Measurements from ENCODE around the gene KLHL29. TPM values are rescaled to one million over a fixed set of nuclear protein-coding genes. Genes with fewer than 3 reads are reported as not detected.

KLHL29 gene
- total RNA-seq, 1 experiment from 2014 or later = 16.7 TPM

GRCh38 chr2:23478087-23478932, 93.3 kb downstream of the KLHL29 start (continued):
- no peak for TF ChIP-seq SP1 (IDR thresholded peaks at IDR 0.05; ENCODE audit: low read depth)
- no peak for TF ChIP-seq TCF7L2 (IDR thresholded peaks at IDR 0.05; ENCODE audit: borderline replicate concordance, extremely low read depth, insufficient read depth, insufficient read length)

DNA sequence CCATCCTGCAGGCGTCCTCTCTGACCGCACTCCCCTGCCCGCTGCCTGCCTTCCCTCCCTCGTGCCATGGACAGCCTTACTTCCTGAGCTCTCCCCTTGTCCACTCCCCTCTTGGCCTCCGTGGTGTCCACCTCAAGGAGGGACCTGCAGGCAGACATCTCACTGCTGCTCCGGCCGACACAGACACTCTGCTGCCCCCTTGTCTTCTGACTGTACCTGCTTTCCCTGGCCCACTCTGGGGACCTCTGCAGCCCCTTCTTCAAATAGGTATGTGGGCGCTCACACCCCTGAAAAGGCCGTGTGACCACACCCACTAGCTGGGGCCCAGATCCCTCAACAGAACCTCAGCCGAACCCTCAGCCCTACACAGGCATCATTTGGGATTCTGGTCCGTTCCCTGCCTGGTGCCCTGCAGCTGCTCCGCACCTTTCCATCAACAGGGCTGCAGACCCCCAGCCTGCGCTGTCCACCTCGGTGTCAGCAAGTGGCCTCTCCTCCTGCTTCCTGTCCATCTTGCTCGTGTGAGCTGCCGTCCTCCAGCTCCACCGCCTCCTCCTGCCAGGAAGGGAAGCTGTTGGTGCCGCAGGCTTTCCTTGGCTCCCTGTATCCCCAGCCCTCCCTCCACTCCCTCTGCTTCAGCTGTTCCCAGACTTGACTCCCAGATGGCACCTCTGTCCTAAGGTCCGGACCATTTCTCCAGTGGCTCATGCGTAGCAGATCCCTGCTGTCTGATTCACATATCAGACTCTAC, 94.1 kb downstream of the KLHL29 start:
- H4K20me1 ChIP-seq (ENCODE audit: insufficient read depth) = no peaks in the 10 kb centered on the region
- H3K9ac ChIP-seq (ENCODE audit: low read length) = no peak overlapping the region
- no peaks in the 10 kb centered on the region for H3K27me3 ChIP-seq (ENCODE audit: insufficient read depth, low read length)
- H2AFZ ChIP-seq (ENCODE audit: low read depth, low read length, poor library complexity, severe bottlenecking) = no peak overlapping the region
- H3K9me3 ChIP-seq (ENCODE audit: control insufficient read depth in 1 of 2, insufficient read depth in 1 of 2, low read depth in 1 of 2, low read length in 2 of 2) = no peaks in the 10 kb centered on the region
- POLR2A ChIA-PET = no interaction called here
- no peaks in the 10 kb centered on the region for H3K79me2 ChIP-seq (ENCODE audit: insufficient read depth, low read length)
- H3K27ac ChIP-seq (ENCODE audit: low read depth, low read length) = no peak overlapping the region
- no peak overlapping the region for H3K4me2 ChIP-seq (ENCODE audit: low read length)
- RAD21 ChIA-PET (ENCODE audit: low non-redundant PET in 1 of 2, low total read pairs in 2 of 2, uncharacterized antibody in 2 of 2, unreplicated experiment in 2 of 2) = no interaction called here
- intact Hi-C loops (cut with micrococcal nuclease) = no loop called here
- CTCF ChIA-PET = no interaction called here
- no TSS peak for BruUV-seq (replicated peaks)
- H3K36me3 ChIP-seq (ENCODE audit: control insufficient read depth in 1 of 2, insufficient read depth in 2 of 2, low read length in 2 of 2) = no peaks in the 10 kb centered on the region
- no peak for DNase-seq (ENCODE audit: low read depth, low spot score)
- peaks cover 13 to 18% of the 10 kb centered on the region in 2 experiments for H3K4me1 ChIP-seq (ENCODE audit: control insufficient read depth in 1 of 2, insufficient read depth in 2 of 2, low read length in 2 of 2)
- TF ChIP-seq TCF7L2 (IDR thresholded peaks at IDR 0.05; ENCODE audit: borderline replicate concordance, extremely low read depth, insufficient read depth, insufficient read length) (no peak), ZFX (IDR thresholded peaks at IDR 0.05) (no peak), EGR1 (IDR thresholded peaks at IDR 0.05; ENCODE audit: low read depth) (no peak), SRF (IDR thresholded peaks at IDR 0.05; ENCODE audit: low read depth) (no peak), RAD21 (IDR thresholded peaks at IDR 0.05; ENCODE audit: low read depth) (no peak), ZNF274 (IDR thresholded peaks at IDR 0.05; ENCODE audit: low read depth, low read length) (no peak), YY1 (IDR thresholded peaks at IDR 0.05; ENCODE audit: extremely low read depth, insufficient replicate concordance, low read depth, low read length) (no peak), EZH2phosphoT487 (IDR thresholded peaks at IDR 0.05; ENCODE audit: borderline replicate concordance) (no peak), POLR2A (IDR thresholded peaks at IDR 0.05; ENCODE audit: borderline replicate concordance, extremely low read depth, insufficient read depth, insufficient read length) (no peak), CBX3 (IDR thresholded peaks at IDR 0.05; ENCODE audit: low read depth) (no peak)
- TF ChIP-seq, protein P1, sequence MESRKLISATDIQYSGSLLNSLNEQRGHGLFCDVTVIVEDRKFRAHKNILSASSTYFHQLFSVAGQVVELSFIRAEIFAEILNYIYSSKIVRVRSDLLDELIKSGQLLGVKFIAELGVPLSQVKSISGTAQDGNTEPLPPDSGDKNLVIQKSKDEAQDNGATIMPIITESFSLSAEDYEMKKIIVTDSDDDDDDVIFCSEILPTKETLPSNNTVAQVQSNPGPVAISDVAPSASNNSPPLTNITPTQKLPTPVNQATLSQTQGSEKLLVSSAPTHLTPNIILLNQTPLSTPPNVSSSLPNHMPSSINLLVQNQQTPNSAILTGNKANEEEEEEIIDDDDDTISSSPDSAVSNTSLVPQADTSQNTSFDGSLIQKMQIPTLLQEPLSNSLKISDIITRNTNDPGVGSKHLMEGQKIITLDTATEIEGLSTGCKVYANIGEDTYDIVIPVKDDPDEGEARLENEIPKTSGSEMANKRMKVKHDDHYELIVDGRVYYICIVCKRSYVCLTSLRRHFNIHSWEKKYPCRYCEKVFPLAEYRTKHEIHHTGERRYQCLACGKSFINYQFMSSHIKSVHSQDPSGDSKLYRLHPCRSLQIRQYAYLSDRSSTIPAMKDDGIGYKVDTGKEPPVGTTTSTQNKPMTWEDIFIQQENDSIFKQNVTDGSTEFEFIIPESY (IDR thresholded peaks at IDR 0.05; ENCODE audit: extremely low read depth, insufficient replicate concordance, low read length) = no peak
- TF ChIP-seq, protein P2, sequence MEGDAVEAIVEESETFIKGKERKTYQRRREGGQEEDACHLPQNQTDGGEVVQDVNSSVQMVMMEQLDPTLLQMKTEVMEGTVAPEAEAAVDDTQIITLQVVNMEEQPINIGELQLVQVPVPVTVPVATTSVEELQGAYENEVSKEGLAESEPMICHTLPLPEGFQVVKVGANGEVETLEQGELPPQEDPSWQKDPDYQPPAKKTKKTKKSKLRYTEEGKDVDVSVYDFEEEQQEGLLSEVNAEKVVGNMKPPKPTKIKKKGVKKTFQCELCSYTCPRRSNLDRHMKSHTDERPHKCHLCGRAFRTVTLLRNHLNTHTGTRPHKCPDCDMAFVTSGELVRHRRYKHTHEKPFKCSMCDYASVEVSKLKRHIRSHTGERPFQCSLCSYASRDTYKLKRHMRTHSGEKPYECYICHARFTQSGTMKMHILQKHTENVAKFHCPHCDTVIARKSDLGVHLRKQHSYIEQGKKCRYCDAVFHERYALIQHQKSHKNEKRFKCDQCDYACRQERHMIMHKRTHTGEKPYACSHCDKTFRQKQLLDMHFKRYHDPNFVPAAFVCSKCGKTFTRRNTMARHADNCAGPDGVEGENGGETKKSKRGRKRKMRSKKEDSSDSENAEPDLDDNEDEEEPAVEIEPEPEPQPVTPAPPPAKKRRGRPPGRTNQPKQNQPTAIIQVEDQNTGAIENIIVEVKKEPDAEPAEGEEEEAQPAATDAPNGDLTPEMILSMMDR (IDR thresholded peaks at IDR 0.05 in 2 of 3, conservative IDR thresholded peaks at IDR 0.05 in 1 of 3; ENCODE audit: borderline replicate concordance in 1 of 3, insufficient read depth in 1 of 3, low read depth in 2 of 3, low read length in 2 of 3) = no peak
- no peaks in the 10 kb centered on the region for H3K9me2 ChIP-seq (ENCODE audit: insufficient read depth)
- no peak overlapping the region for H3K4me3 ChIP-seq (replicated peaks in 1 of 2; ENCODE audit: low read depth in 1 of 2, low read length in 2 of 2)
- no peak for ATAC-seq
